Hepatocyte (in vitro differentiated cells): ENCODE data around the gene CEP112. TPM values are rescaled to one million over a fixed set of nuclear protein-coding genes. Genes with fewer than 3 reads are reported as not detected.

Experiments
- DNase-seq: peaks from one replicate; pipeline ENCODE4 v3.0.0-alpha.2; 2016; ENCODE audit warnings: low spot score
- H2AFZ ChIP-seq: fragments of 200-600 bp; sonication (generic); 2 replicates; pipeline ENCODE4 v1.6.0; 2016; ENCODE audit warnings: antibody characterized with exemption, mild to moderate bottlenecking
- H3K27ac ChIP-seq: fragments of 200-600 bp; sonication (generic); 2 replicates; pipeline ENCODE4 v1.5.1; 2016; ENCODE audit warnings: mild to moderate bottlenecking
- H3K27me3 ChIP-seq: fragments of 200-600 bp; sonication (generic); 2 replicates; pipeline ENCODE4 v1.6.1; 2016
- H3K36me3 ChIP-seq: fragments of 200-600 bp; sonication (generic); replicated peaks from 2 replicates; pipeline ENCODE4 v1.5.1; 2016; ENCODE audit warnings: low read depth; ENCODE audit not compliant: insufficient read depth
- H3K4me1 ChIP-seq: fragments of 200-600 bp; sonication (generic); 2 replicates; pipeline ENCODE4 v1.5.1; 2016; ENCODE audit warnings: mild to moderate bottlenecking, moderate library complexity; ENCODE audit not compliant: insufficient read depth
- H3K4me2 ChIP-seq: fragments of 200-600 bp; sonication (generic); 2 replicates; pipeline ENCODE4 v1.6.0; 2016
- H3K4me3 ChIP-seq: fragments of 200-600 bp; sonication (generic); 2 replicates; pipeline ENCODE4 v1.5.1; 2016; ENCODE audit warnings: mild to moderate bottlenecking
- H3K79me2 ChIP-seq: fragments of 200-600 bp; sonication (generic); 2 replicates; pipeline ENCODE4 v1.6.0; 2017; ENCODE audit warnings: mild to moderate bottlenecking
- H3K9me2 ChIP-seq: fragments of 200-600 bp; sonication (generic); replicated peaks from 2 replicates; pipeline ENCODE4 v1.6.0; 2017; ENCODE audit warnings: mild to moderate bottlenecking; ENCODE audit not compliant: insufficient read depth
- H3K9me3 ChIP-seq: fragments of 200-600 bp; sonication (generic); 2 replicates; pipeline ENCODE4 v1.5.1; 2016; ENCODE audit warnings: low read depth, mild to moderate bottlenecking
- H4K20me1 ChIP-seq: fragments of 200-600 bp; sonication (generic); 2 replicates; pipeline ENCODE4 v1.6.0; 2016; ENCODE audit warnings: mild to moderate bottlenecking; ENCODE audit not compliant: insufficient read depth, poor library complexity, severe bottlenecking
- CTCF ChIP-seq: fragments of 200-600 bp; sonication (generic); IDR thresholded peaks from 2 replicates; pipeline ENCODE4 v1.5.1; 2016; ENCODE audit warnings: antibody characterized with exemption, mild to moderate bottlenecking; ENCODE audit not compliant: poor library complexity
- EZH2 ChIP-seq: fragments of 200-600 bp; sonication (generic); IDR thresholded peaks from 2 replicates; pipeline ENCODE4 v1.6.1; 2016; ENCODE audit warnings: antibody characterized with exemption, mild to moderate bottlenecking, borderline replicate concordance
- EZH2phosphoT487 ChIP-seq: fragments of 200-600 bp; sonication (generic); IDR thresholded peaks from one replicate; pipeline ENCODE4 v1.6.1; 2018; ENCODE audit warnings: antibody characterized with exemption, mild to moderate bottlenecking, low read depth, moderate library complexity; ENCODE audit not compliant: unreplicated experiment, severe bottlenecking
- WGBS: methylation state at CpG from one replicate; pipeline ENCODE4 v1.1.6; 2016; ENCODE audit warnings: low lambda C conversion rate; ENCODE audit errors: missing lambda C conversion rate; 5-methylcytosine and 5-hydroxymethylcytosine counted together
- polyA plus RNA-seq: library from polyadenylated mRNA; unstranded; fragments of >200 nt; fragmentation: Nextera tagmentation; extraction: Ambion mirVana; gene quantifications from 2 replicates; pipeline ENCODE4 v1.2.1, GENCODE V29; 2016
- total RNA-seq: library from RNA; depleted of rRNA; stranded (reverse); fragments of >200 nt; gene quantifications from 2 replicates; pipeline ENCODE4 v1.2.3, GENCODE V29; 2014

Gene CEP112
- total and polyA plus RNA-seq, 2 experiments from 2014 or later, result 7.1 to 9.7 TPM

DNA sequence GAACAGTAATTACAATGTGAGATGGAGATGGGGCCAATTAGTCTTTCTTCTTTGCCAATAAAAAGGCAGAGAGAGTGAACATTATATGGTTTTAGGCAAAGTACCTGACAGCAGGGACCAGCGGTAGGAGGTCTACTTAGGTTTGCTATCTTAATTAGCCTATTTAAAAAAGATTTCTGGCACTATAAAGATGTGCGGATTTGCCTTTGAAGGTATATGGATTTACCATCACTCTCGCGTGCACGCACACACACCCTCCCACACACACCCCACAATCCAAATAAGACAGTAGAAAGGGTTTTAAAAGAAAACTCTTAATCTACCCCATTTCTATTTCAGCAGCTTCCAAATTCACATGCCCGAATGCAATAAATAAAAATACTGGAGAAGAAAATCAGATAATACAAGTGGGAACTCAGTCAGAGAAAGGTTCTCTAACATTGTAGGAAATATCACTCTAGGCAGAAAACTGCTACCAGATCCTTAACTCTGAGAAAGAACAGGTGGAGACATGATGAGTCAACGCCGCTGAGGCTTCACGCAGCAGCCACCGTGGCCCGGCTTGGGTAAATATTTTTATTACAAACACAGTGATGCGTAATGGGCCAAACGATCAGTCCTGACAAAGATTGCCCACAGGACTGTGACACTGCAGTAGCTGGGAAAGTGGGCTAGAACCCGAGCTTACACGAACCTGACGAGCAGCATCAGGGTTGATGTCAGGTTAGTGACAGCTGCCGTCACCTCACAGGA is 563.9 kb downstream of the CEP112 start:
- no peak for TF ChIP-seq EZH2phosphoT487
- no peak for TF ChIP-seq EZH2
- no peak for TF ChIP-seq CTCF

GRCh38 chr17:65627108-65627507 is 564.8 kb downstream of the CEP112 start:
- no peak for TF ChIP-seq CTCF
- H3K27ac ChIP-seq, result no peak overlapping the region
- no peaks in the 10 kb centered on the region for H3K9me2 ChIP-seq
- no peaks in the 10 kb centered on the region for H4K20me1 ChIP-seq
- peaks cover 5% of the 10 kb centered on the region for H3K4me1 ChIP-seq
- WGBS, result 86% methylated on average over 5 of the region's 5 CpGs
- no peaks in the 10 kb centered on the region for H3K36me3 ChIP-seq
- no peak overlapping the region for H2AFZ ChIP-seq
- H3K79me2 ChIP-seq, result no peaks in the 10 kb centered on the region
- no peak overlapping the region for H3K4me2 ChIP-seq
- DNase-seq, result no peak
- H3K27me3 ChIP-seq, result no peaks in the 10 kb centered on the region
- no peaks in the 10 kb centered on the region for H3K9me3 ChIP-seq
- no peak overlapping the region for H3K4me3 ChIP-seq

More for the DNA sequence above, 563.9 kb downstream of the CEP112 start:
- peak overlapping the region; percentile 8 for H3K27ac ChIP-seq
- peaks cover 5% of the 10 kb centered on the region for H3K4me1 ChIP-seq
- H3K27me3 ChIP-seq, result no peaks in the 10 kb centered on the region
- 26% methylated on average over 17 of the region's 17 CpGs for WGBS
- no peak overlapping the region for H2AFZ ChIP-seq
- peak; percentile 81 for DNase-seq
- H3K4me2 ChIP-seq, result peak overlapping the region; percentile 53
- no peaks in the 10 kb centered on the region for H3K9me2 ChIP-seq
- no peak overlapping the region for H3K4me3 ChIP-seq
- H3K79me2 ChIP-seq, result no peaks in the 10 kb centered on the region
- H3K9me3 ChIP-seq, result no peaks in the 10 kb centered on the region
- H3K36me3 ChIP-seq, result no peaks in the 10 kb centered on the region
- no peaks in the 10 kb centered on the region for H4K20me1 ChIP-seq

GRCh38 chr17:65626451-65626850 is 565.5 kb downstream of the CEP112 start:
- Histone ChIP-seq H3K79me2 (no peaks in the 10 kb centered on the region), H3K9me3 (no peaks in the 10 kb centered on the region), H3K9me2 (no peaks in the 10 kb centered on the region), H3K4me2 (no peak overlapping the region), H3K27me3 (no peaks in the 10 kb centered on the region), H3K4me3 (no peak overlapping the region), H4K20me1 (no peaks in the 10 kb centered on the region), H2AFZ (no peak overlapping the region), H3K4me1 (peaks cover 5% of the 10 kb centered on the region), H3K36me3 (no peaks in the 10 kb centered on the region), H3K27ac (no peak overlapping the region)
- no peak for TF ChIP-seq EZH2
- TF ChIP-seq CTCF, result no peak
- no peak for TF ChIP-seq EZH2phosphoT487
- DNase-seq, result no peak
